ENCODE data around the gene MSH5. TPM values are rescaled to one million over a fixed set of nuclear protein-coding genes. Genes with fewer than 3 reads are reported as not detected.

MSH5 gene
- total and polyA plus RNA-seq, 2 of the 13 experiments (the other 11 are each of a cell fraction or from before 2014, with no cell fraction given), result 10.2 to 38.7 TPM

GRCh38 chr6:31737991-31738979, 1.5 kb upstream of the MSH5 start (continued):
- no peak for TF ChIP-seq ZNF460 (CRISPR knock-in tag; IDR thresholded peaks at IDR 0.05; ENCODE audit: borderline replicate concordance)
- peak; percentile 32; the same call in 1 of the 2 replicates for TF ChIP-seq ATF3 (CRISPR knock-in tag; IDR thresholded peaks at IDR 0.05)
- 0 out of 2 replicates have a peak, but pooled peaks have one; percentile 63 for TF ChIP-seq HMGXB3 (CRISPR knock-in tag; IDR thresholded peaks at IDR 0.05; ENCODE audit: borderline replicate concordance)
- peak in 1 of 2 experiments; percentile 55; a peak in 1 of 4 replicates for TF ChIP-seq ATF4 (CRISPR knock-in tag; IDR thresholded peaks at IDR 0.05)
- peak; percentile 56 for TF ChIP-seq IRF2 (CRISPR knock-in tag; IDR thresholded peaks at IDR 0.05)
- TF ChIP-seq ZNF691 (CRISPR knock-in tag; IDR thresholded peaks at IDR 0.05; ENCODE audit: borderline replicate concordance, low read depth), result peak; percentile 78; the same call in 1 of the 2 replicates
- TF ChIP-seq MIER2 (CRISPR knock-in tag; IDR thresholded peaks at IDR 0.05), result peak; percentile 49
- TF ChIP-seq ZC3H4 (CRISPR knock-in tag; IDR thresholded peaks at IDR 0.05; ENCODE audit: borderline replicate concordance), result no peak; the same call in none of the 2 replicates
- TF ChIP-seq NFYC (CRISPR knock-in tag; IDR thresholded peaks at IDR 0.05), result peak; percentile 52; the same call in 1 of the 2 replicates
- 0 out of 2 replicates have a peak, but pooled peaks have one; percentile 15 for TF ChIP-seq ZNF598 (CRISPR knock-in tag; IDR thresholded peaks at IDR 0.05; ENCODE audit: borderline replicate concordance)
- TF ChIP-seq XRCC5 (optimal IDR thresholded peaks at IDR 0.05; ENCODE audit: low read length), result peak; percentile 13
- peak; percentile 49 for TF ChIP-seq ZNF644 (CRISPR knock-in tag; IDR thresholded peaks at IDR 0.05; ENCODE audit: low read depth)
- no peak for TF ChIP-seq ZNF10 (CRISPR knock-in tag; IDR thresholded peaks at IDR 0.05; ENCODE audit: borderline replicate concordance, low read depth)
- peak; percentile 88 for TF ChIP-seq GATAD2A (CRISPR knock-in tag; IDR thresholded peaks at IDR 0.05)
- TF ChIP-seq GATA4 (IDR thresholded peaks at IDR 0.05; ENCODE audit: borderline replicate concordance, low read depth), result peak; percentile 41; the same call in 1 of the 2 replicates
- TF ChIP-seq BORCS8-MEF2B (CRISPR knock-in tag; IDR thresholded peaks at IDR 0.05), result peak; percentile 88; the same call in 1 of the 2 replicates
- TF ChIP-seq SNAPC5 (CRISPR knock-in tag; IDR thresholded peaks at IDR 0.05; ENCODE audit: borderline replicate concordance), result peak; percentile 87; the same call in 1 of the 2 replicates
- peak; percentile 71; the same call in 1 of the 2 replicates for TF ChIP-seq REPIN1 (CRISPR knock-in tag; IDR thresholded peaks at IDR 0.05; ENCODE audit: borderline replicate concordance, low read depth)
- peak; percentile 14 for TF ChIP-seq KLF9 (CRISPR knock-in tag; IDR thresholded peaks at IDR 0.05; ENCODE audit: low read depth)
- peak; percentile 59; the same call in 1 of the 2 replicates for TF ChIP-seq KAT8 (CRISPR knock-in tag; IDR thresholded peaks at IDR 0.05)
- TF ChIP-seq BHLHE40 (IDR thresholded peaks at IDR 0.05; ENCODE audit: low read length), result no peak
- TF ChIP-seq SP140L (CRISPR knock-in tag; IDR thresholded peaks at IDR 0.05; ENCODE audit: borderline replicate concordance), result no peak; the same call in 1 of the 2 replicates

Data from HepG2 (cell line).